ENCODE results near the gene FOXA1. TPM values are rescaled to one million over a fixed set of nuclear protein-coding genes. Genes with fewer than 3 reads are reported as not detected.

FOXA1 gene
- total RNA-seq: not detected in 2 replicates

GRCh38 chr14:37594971-37595808, at the start of gene FOXA1, which contains the start of gene TTC6:
Gene FOXA1, minus strand, starts transcription at chr14:37595249. Its CDS starts 277 bp downstream, at chr14:37594972.
Gene TTC6, plus strand, starts transcription at chr14:37595629. Its CDS starts 26,436 bp downstream, at chr14:37622065.

Other genes starting within 250 kb of the FOXA1 start
- under 0.01 TPM in 1 of 2 replicates, not detected in the other for gene TTC6, start 380 bp upstream of the FOXA1 start, total RNA-seq